Suprapubic skin (tissue), 4 donors: Measurements from ENCODE around the gene HBS1L. TPM values are rescaled to one million over a fixed set of nuclear protein-coding genes. Genes with fewer than 3 reads are reported as not detected.

Experiments
- DNase-seq, 2 donors: peaks; one replicate each; pipeline ENCODE4 v3.0.0-alpha.2; 2019; ENCODE audit warnings: low spot score in 2 of 2
- H3K27ac ChIP-seq: fragments of 200-600 bp; sonication (generic); one replicate; pipeline ENCODE4 v1.5.1; 2019
- H3K27me3 ChIP-seq: fragments of 200-600 bp; sonication (generic); one replicate; pipeline ENCODE4 v1.5.1; 2019
- H3K36me3 ChIP-seq: fragments of 200-600 bp; sonication (generic); one replicate; pipeline ENCODE4 v1.5.1; 2019
- H3K4me1 ChIP-seq: fragments of 200-600 bp; sonication (generic); one replicate; pipeline ENCODE4 v1.5.1; 2019
- H3K4me3 ChIP-seq: fragments of 200-600 bp; sonication (generic); one replicate; pipeline ENCODE4 v1.5.1; 2019; ENCODE audit warnings: mild to moderate bottlenecking
- H3K9me3 ChIP-seq: fragments of 200-600 bp; sonication (generic); one replicate; pipeline ENCODE4 v1.5.1; 2019
- CTCF ChIP-seq, 2 donors: fragments of 200-600 bp in 1 of 2; fragments of 450-650 bp in 1 of 2; sonication (generic) in 1 of 2; IDR thresholded peaks; one replicate each; pipeline ENCODE4 v1.5.1; 2016 to 2019; ENCODE audit warnings: antibody characterized with exemption in 2 of 2, mild to moderate bottlenecking in 1 of 2, moderate library complexity in 1 of 2
- EP300 ChIP-seq: sonication (generic); formaldehyde crosslinking; IDR thresholded peaks from one replicate; pipeline ENCODE4 v1.6.1; 2017; ENCODE audit warnings: antibody characterized with exemption
- POLR2A ChIP-seq, 2 donors: fragments of 450-650 bp; IDR thresholded peaks; one replicate each; pipeline ENCODE4 v1.6.1; 2017; ENCODE audit warnings: antibody characterized with exemption in 2 of 2, mild to moderate bottlenecking in 2 of 2, moderate library complexity in 2 of 2
- POLR2AphosphoS5 ChIP-seq, 3 donors: sonication (generic); formaldehyde crosslinking; IDR thresholded peaks; one replicate each; pipeline ENCODE4 v1.6.1; 2017; ENCODE audit warnings: antibody characterized with exemption in 3 of 3
- WGBS: methylation state at CpG from one replicate; pipeline ENCODE4 v1.1.5; 2018; 5-methylcytosine and 5-hydroxymethylcytosine counted together
- total RNA-seq, 4 donors: library from RNA; depleted of rRNA; stranded (reverse); fragments of >200 nt; gene quantifications; one replicate each; pipeline ENCODE4 v1.1.0, GENCODE V29; 2016

Gene HBS1L
- total RNA-seq, 4 donors from 2014 or later = 33.9 to 43.0 (median 36.1) TPM

- no peaks in the 10 kb centered on the region for H3K36me3 ChIP-seq
- no peaks in the 10 kb centered on the region for H3K9me3 ChIP-seq
- no peak overlapping the region for H3K4me3 ChIP-seq
- H3K27me3 ChIP-seq = no peaks in the 10 kb centered on the region
- WGBS = 81% methylated on average over 1 of the region's 1 CpG
- H3K27ac ChIP-seq = no peak overlapping the region
- no peak for DNase-seq
- H3K4me1 ChIP-seq = no peaks in the 10 kb centered on the region
- TF ChIP-seq POLR2AphosphoS5 (IDR thresholded peaks at IDR 0.05) (no peak), CTCF (IDR thresholded peaks at IDR 0.05) (no peak), EP300 (no peak), POLR2A (IDR thresholded peaks at IDR 0.05) (no peak)
Observed at GRCh38 chr6:135085700-135086413, 31.2 kb upstream of the HBS1L start.

- Histone ChIP-seq H3K4me3 (no peak overlapping the region), H3K4me1 (no peaks in the 10 kb centered on the region), H3K9me3 (no peaks in the 10 kb centered on the region), H3K27ac (no peak overlapping the region), H3K36me3 (no peaks in the 10 kb centered on the region), H3K27me3 (no peaks in the 10 kb centered on the region)
- no peak for TF ChIP-seq POLR2AphosphoS5 (IDR thresholded peaks at IDR 0.05)
- no peak for TF ChIP-seq EP300
- TF ChIP-seq CTCF (IDR thresholded peaks at IDR 0.05) = no peak
- no peak for TF ChIP-seq POLR2A (IDR thresholded peaks at IDR 0.05)
- WGBS = 97% methylated on average over 1 of the region's 1 CpG
- no peak for DNase-seq
Observed at GRCh38 chr6:135084916-135085269, 30.3 kb upstream of the HBS1L start.

- 31% methylated on average over 5 of the region's 5 CpGs for WGBS
- no peak for DNase-seq
- no peaks in the 10 kb centered on the region for H3K9me3 ChIP-seq
- TF ChIP-seq POLR2A (IDR thresholded peaks at IDR 0.05) (no peak), EP300 (no peak), CTCF (IDR thresholded peaks at IDR 0.05) (no peak), POLR2AphosphoS5 (IDR thresholded peaks at IDR 0.05) (no peak)
- no peak overlapping the region for H3K4me3 ChIP-seq
- no peaks in the 10 kb centered on the region for H3K27me3 ChIP-seq
- no peaks in the 10 kb centered on the region for H3K4me1 ChIP-seq
- no peak overlapping the region for H3K27ac ChIP-seq
- no peaks in the 10 kb centered on the region for H3K36me3 ChIP-seq
Observed at GRCh38 chr6:135084001-135084915, 29.6 kb upstream of the HBS1L start.

GRCh38 chr6:135081966-135082365, 27.3 kb upstream of the HBS1L start:
- WGBS = 73% methylated on average over 1 of the region's 1 CpG
- no peak for DNase-seq
- Histone ChIP-seq H3K27ac (no peak overlapping the region), H3K36me3 (no peaks in the 10 kb centered on the region), H3K9me3 (no peaks in the 10 kb centered on the region), H3K27me3 (no peaks in the 10 kb centered on the region), H3K4me1 (no peaks in the 10 kb centered on the region), H3K4me3 (no peak overlapping the region)
- TF ChIP-seq POLR2AphosphoS5 (IDR thresholded peaks at IDR 0.05) = no peak

GRCh38 chr6:135075018-135075417, 20.4 kb upstream of the HBS1L start:
- Histone ChIP-seq H3K27me3 (no peaks in the 10 kb centered on the region), H3K36me3 (no peaks in the 10 kb centered on the region), H3K27ac (no peak overlapping the region), H3K9me3 (no peaks in the 10 kb centered on the region), H3K4me1 (no peaks in the 10 kb centered on the region), H3K4me3 (no peak overlapping the region)
- TF ChIP-seq POLR2A (IDR thresholded peaks at IDR 0.05) (no peak), CTCF (IDR thresholded peaks at IDR 0.05) (no peak), EP300 (no peak)
- WGBS = 70% methylated on average over 1 of the region's 1 CpG
- no peak for DNase-seq
